Hippocampal formation (tissue), 2 donors: ENCODE measurements around the gene FCRL6.

Experiments used
- DNase-seq, 2 donors: peaks; one replicate each; lab custom pipeline; 2025; lab: John Stamatoyannopoulos, UW

The FCRL6 gene

DNA sequence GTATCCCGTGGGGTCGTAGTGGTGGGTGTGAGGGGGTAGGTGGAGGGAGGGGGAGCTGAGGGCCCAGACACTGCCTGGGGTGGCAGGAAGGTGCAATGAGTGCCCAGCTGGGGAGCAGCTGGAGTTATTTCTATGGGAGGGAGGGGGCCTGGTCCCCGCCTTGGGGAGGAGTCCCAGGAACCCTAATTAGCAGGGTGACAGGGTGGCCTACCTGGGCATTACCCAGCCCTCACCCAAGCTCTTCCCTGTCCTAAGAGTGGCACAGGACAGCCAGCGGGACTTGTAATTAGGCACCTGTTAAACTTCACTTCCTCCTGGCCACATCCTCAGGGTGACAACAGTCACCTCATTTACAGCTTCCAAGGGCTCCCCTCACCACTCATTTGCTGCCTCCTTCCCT lies 60.4 kb downstream of the FCRL6 start, which contains the start of gene VSIG8:
Gene VSIG8 (minus strand): TSS at position 101 of the 400 bp plus-strand sequence. CDS start 136 bp downstream, outside the sequence.
- no peak for DNase-seq

DNA sequence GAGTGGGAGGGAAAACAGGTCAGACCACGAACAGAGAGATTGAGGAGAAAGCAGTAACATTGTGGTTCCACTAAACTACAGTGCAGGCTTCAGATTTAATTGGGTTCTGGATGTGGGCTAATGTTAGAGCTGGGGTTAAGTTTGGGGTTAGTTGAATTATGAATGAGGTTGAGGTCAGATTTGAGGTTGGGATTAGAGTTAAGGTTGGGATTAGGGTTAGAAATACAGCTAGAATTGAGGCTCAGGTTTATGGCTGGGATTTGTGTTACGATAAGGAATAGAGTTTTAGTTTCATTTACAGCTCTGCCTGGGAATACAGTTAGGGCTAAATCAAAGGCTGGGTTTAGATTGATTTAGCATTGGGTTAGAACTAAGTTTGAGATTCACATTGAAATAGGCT lies 62.1 kb downstream of the FCRL6 start:
- no peak for DNase-seq
